Left ventricle myocardium inferior (tissue), 1 donor: ENCODE data around the gene FOXRED2. TPM values are rescaled to one million over a fixed set of nuclear protein-coding genes. Genes with fewer than 3 reads are reported as not detected.

Experiments used
- DNase-seq: peaks from one replicate; pipeline ENCODE4 v3.0.0-alpha.2; 2020
- H3K27ac ChIP-seq: fragments of 200-600 bp; replicated peaks from 2 replicates; pipeline ENCODE4 v1.8.0; 2021
- H3K27me3 ChIP-seq: fragments of 200-600 bp; 2 replicates; pipeline ENCODE4 v1.8.0; 2021; ENCODE audit warnings: low read depth
- H3K36me3 ChIP-seq: fragments of 200-600 bp; 2 replicates; pipeline ENCODE4 v1.8.0; 2021
- H3K4me1 ChIP-seq: fragments of 200-600 bp; 2 replicates; pipeline ENCODE4 v1.8.0; 2021
- H3K4me3 ChIP-seq: fragments of 200-600 bp; 2 replicates; pipeline ENCODE4 v1.8.0; 2021; ENCODE audit warnings: mild to moderate bottlenecking, moderate library complexity
- H3K9me3 ChIP-seq: fragments of 200-600 bp; replicated peaks from 2 replicates; pipeline ENCODE4 v1.8.0; 2021
- intact Hi-C: fragments of 100-400 bp; cut with micrococcal nuclease; formaldehyde crosslinking; loops from one replicate; pipeline ENCODE4 v1.11.0; 2022
- total RNA-seq: library from RNA; stranded (reverse); fragmentation: NEBNext Ultra II Directional; extraction: Animal tissue kit (Norgen Biotek cat#: 25700); gene quantifications from one replicate; pipeline ENCODE4 v1.2.1, GENCODE V29; 2021
- TF ChIP-seq, protein P1 (sequence below): fragments of 200-600 bp; IDR thresholded peaks from 2 replicates; pipeline ENCODE4 v1.8.0; 2021; ENCODE audit warnings: antibody characterized with exemption, mild to moderate bottlenecking, borderline replicate concordance
- donor health status: DM: no; HTN: yes; CAD: no; lungs with severe emphysema.

FOXRED2 gene
- total RNA-seq, 1 donor from 2014 or later: 9.8 TPM

- no peaks in the 10 kb centered on the region for H3K9me3 ChIP-seq
- H3K36me3 ChIP-seq: peaks cover 81% of the 10 kb centered on the region
- no peak for DNase-seq
- intact Hi-C loops: no loop called here
- no peaks in the 10 kb centered on the region for H3K4me1 ChIP-seq
- TF ChIP-seq, protein P1, sequence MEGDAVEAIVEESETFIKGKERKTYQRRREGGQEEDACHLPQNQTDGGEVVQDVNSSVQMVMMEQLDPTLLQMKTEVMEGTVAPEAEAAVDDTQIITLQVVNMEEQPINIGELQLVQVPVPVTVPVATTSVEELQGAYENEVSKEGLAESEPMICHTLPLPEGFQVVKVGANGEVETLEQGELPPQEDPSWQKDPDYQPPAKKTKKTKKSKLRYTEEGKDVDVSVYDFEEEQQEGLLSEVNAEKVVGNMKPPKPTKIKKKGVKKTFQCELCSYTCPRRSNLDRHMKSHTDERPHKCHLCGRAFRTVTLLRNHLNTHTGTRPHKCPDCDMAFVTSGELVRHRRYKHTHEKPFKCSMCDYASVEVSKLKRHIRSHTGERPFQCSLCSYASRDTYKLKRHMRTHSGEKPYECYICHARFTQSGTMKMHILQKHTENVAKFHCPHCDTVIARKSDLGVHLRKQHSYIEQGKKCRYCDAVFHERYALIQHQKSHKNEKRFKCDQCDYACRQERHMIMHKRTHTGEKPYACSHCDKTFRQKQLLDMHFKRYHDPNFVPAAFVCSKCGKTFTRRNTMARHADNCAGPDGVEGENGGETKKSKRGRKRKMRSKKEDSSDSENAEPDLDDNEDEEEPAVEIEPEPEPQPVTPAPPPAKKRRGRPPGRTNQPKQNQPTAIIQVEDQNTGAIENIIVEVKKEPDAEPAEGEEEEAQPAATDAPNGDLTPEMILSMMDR: no peak
- no peak overlapping the region for H3K27ac ChIP-seq
- H3K27me3 ChIP-seq: no peaks in the 10 kb centered on the region
- no peak overlapping the region for H3K4me3 ChIP-seq
Measured at GRCh38 chr22:36512991-36513390, 6.2 kb upstream of the FOXRED2 start.

GRCh38 chr22:36512333-36512732, 5.5 kb upstream of the FOXRED2 start:
- no peak for DNase-seq
- TF ChIP-seq, protein P1: no peak
- Histone ChIP-seq H3K27me3 (no peaks in the 10 kb centered on the region), H3K9me3 (no peaks in the 10 kb centered on the region), H3K4me1 (peaks cover 3% of the 10 kb centered on the region), H3K27ac (no peak overlapping the region), H3K4me3 (no peak overlapping the region), H3K36me3 (peaks cover 75% of the 10 kb centered on the region)
- intact Hi-C loops: no loop called here

- H3K9me3 ChIP-seq: no peaks in the 10 kb centered on the region
- TF ChIP-seq, protein P1: peak; percentile 66
- no peak overlapping the region for H3K4me3 ChIP-seq
- intact Hi-C loops: no loop called here
- H3K4me1 ChIP-seq: peaks cover 13% of the 10 kb centered on the region
- no peak overlapping the region for H3K27ac ChIP-seq
- peaks cover 64% of the 10 kb centered on the region for H3K36me3 ChIP-seq
- no peaks in the 10 kb centered on the region for H3K27me3 ChIP-seq
- no peak for DNase-seq
Measured at GRCh38 chr22:36510966-36511881, 4.4 kb upstream of the FOXRED2 start.

- DNase-seq: no peak
- H3K4me1 ChIP-seq: peaks cover 21% of the 10 kb centered on the region
- TF ChIP-seq, protein P1: no peak
- intact Hi-C loops: no loop called here
- no peak overlapping the region for H3K27ac ChIP-seq
- no peak overlapping the region for H3K4me3 ChIP-seq
- H3K27me3 ChIP-seq: no peaks in the 10 kb centered on the region
- H3K9me3 ChIP-seq: no peaks in the 10 kb centered on the region
- peaks cover 55% of the 10 kb centered on the region for H3K36me3 ChIP-seq
Measured at GRCh38 chr22:36510384-36510783, 3.5 kb upstream of the FOXRED2 start.

- Histone ChIP-seq H3K27ac (peak overlapping the region; percentile 82), H3K9me3 (no peaks in the 10 kb centered on the region), H3K4me1 (peaks cover 34% of the 10 kb centered on the region), H3K27me3 (no peaks in the 10 kb centered on the region), H3K36me3 (peaks cover 27% of the 10 kb centered on the region), H3K4me3 (peak overlapping the region; percentile 74)
- intact Hi-C loops: no loop called here
- TF ChIP-seq, protein P1: no peak
- no peak for DNase-seq
Measured at GRCh38 chr22:36507518-36508010, 724 bp upstream of the FOXRED2 start.
